SK-N-SH (cell line): Measurements from ENCODE around the gene OSBPL10. TPM values are rescaled to one million over a fixed set of nuclear protein-coding genes. Genes with fewer than 3 reads are reported as not detected.

Experiments used
- CTCF ChIA-PET: fragments of 300-600, 350-600 bp; formaldehyde crosslinking; extraction: SDS; loops from one replicate; lab custom pipeline; 2021; lab: Yijun Ruan, JAX
- POLR2A ChIA-PET: fragments of 350-600 bp; sonication (Branson Sonifier 250); formaldehyde crosslinking; extraction: SDS; loops from one replicate; lab custom pipeline; 2020; ENCODE audit warnings: antibody characterized with exemption, inconsistent platforms; lab: Yijun Ruan, JAX
- DNase-seq: peaks from one replicate; pipeline ENCODE4 v3.0.0; 2012
- H2AFZ ChIP-seq: fragments of 200-600 bp; sonication (generic); 2 replicates; pipeline ENCODE4 v1.8.1; 2016; ENCODE audit warnings: antibody characterized with exemption, mild to moderate bottlenecking, low read depth
- H3F3A ChIP-seq: fragments of 200-600 bp; sonication (generic); replicated peaks from 2 replicates; pipeline ENCODE3; 2016; ENCODE audit warnings: antibody characterized with exemption, mild to moderate bottlenecking; ENCODE audit not compliant: insufficient read depth
- H3K27ac ChIP-seq, 2 experiments: fragments of 200-500 bp in 1 of 2; fragments of 200-600 bp in 1 of 2; sonication (Bioruptor generic) in 1 of 2; sonication (generic), shearing (Covaris generic) in 1 of 2; 2 replicates each; pipeline versions ENCODE4 v1.5.1 to v1.6.1; 2014 to 2016; ENCODE audit warnings: low read depth in 2 of 2, inconsistent platforms in 1 of 2, low read length in 1 of 2, mild to moderate bottlenecking in 1 of 2, mixed read lengths in 1 of 2
- H3K27me3 ChIP-seq: fragments of 200-600 bp; sonication (generic), shearing (Covaris generic); 2 replicates; pipeline ENCODE4 v1.6.1; 2016; ENCODE audit warnings: mixed run types; ENCODE audit not compliant: insufficient read depth
- H3K36me3 ChIP-seq, 2 experiments: fragments of 200-500 bp in 1 of 2; fragments of 200-600 bp in 1 of 2; sonication (Bioruptor generic) in 1 of 2; sonication (generic) in 1 of 2; replicated peaks in 1 of 2; 2 replicates each; pipeline versions ENCODE3 to v1.5.1; 2014 to 2016; ENCODE audit warnings: low read length in 1 of 2, mild to moderate bottlenecking in 1 of 2; ENCODE audit not compliant: insufficient read depth in 2 of 2, control insufficient read depth in 1 of 2
- H3K4me1 ChIP-seq, 2 experiments: fragments of 200-500 bp in 1 of 2; fragments of 200-600 bp in 1 of 2; sonication (Bioruptor generic) in 1 of 2; sonication (generic), shearing (Covaris generic) in 1 of 2; 2 replicates each; pipeline versions ENCODE4 v1.5.1 to v1.6.1; 2014 to 2016; ENCODE audit warnings: low read depth in 1 of 2, low read length in 1 of 2, mixed run types in 1 of 2; ENCODE audit not compliant: insufficient read depth in 2 of 2, control insufficient read depth in 1 of 2
- H3K4me2 ChIP-seq: fragments of 200-600 bp; sonication (generic), shearing (Covaris generic); 2 replicates; pipeline ENCODE4 v1.6.1; 2017; ENCODE audit warnings: mixed run types
- H3K4me3 ChIP-seq, 2 experiments: fragments of 200-500 bp in 1 of 2; fragments of 200-600 bp in 1 of 2; sonication (Bioruptor generic) in 1 of 2; sonication (generic), shearing (Covaris generic) in 1 of 2; 2 replicates each; pipeline versions ENCODE4 v1.5.1 to v1.8.1; 2014 to 2016; ENCODE audit warnings: low read depth in 2 of 2, inconsistent platforms in 1 of 2, low read length in 1 of 2, mild to moderate bottlenecking in 1 of 2, mixed read lengths in 1 of 2, moderate library complexity in 1 of 2
- H3K79me2 ChIP-seq: fragments of 200-600 bp; sonication (generic); 2 replicates; pipeline ENCODE4 v1.8.1; 2017; ENCODE audit warnings: mild to moderate bottlenecking; ENCODE audit not compliant: insufficient read depth
- H3K9ac ChIP-seq: fragments of 200-600 bp; sonication (generic); 2 replicates; pipeline ENCODE4 v1.6.1; 2017; ENCODE audit warnings: mixed run types
- H3K9me2 ChIP-seq: fragments of 200-600 bp; sonication (generic); 2 replicates; pipeline ENCODE4 v1.6.1; 2017; ENCODE audit warnings: mixed run types
- H3K9me3 ChIP-seq: fragments of 200-600 bp; sonication (generic); 2 replicates; pipeline ENCODE4 v1.6.1; 2017; ENCODE audit warnings: mixed run types, mild to moderate bottlenecking, moderate library complexity
- H4K20me1 ChIP-seq: fragments of 200-600 bp; sonication (generic); 2 replicates; pipeline ENCODE4 v1.6.1; 2017; ENCODE audit warnings: mild to moderate bottlenecking, mixed run types; ENCODE audit not compliant: insufficient read depth
- CTCF ChIP-seq: fragments of 200-600 bp; sonication (generic); IDR thresholded peaks from 2 replicates; pipeline ENCODE4 v1.6.1; 2017; ENCODE audit warnings: antibody characterized with exemption, mild to moderate bottlenecking, moderate library complexity
- EZH2phosphoT487 ChIP-seq: fragments of 200-600 bp; sonication (generic); IDR thresholded peaks from 2 replicates; pipeline ENCODE4 v1.6.1; 2017; ENCODE audit warnings: low read depth, mixed run types, mild to moderate bottlenecking, antibody characterized with exemption, moderate library complexity, borderline replicate concordance
- FOXJ3 ChIP-seq: sonication (generic); formaldehyde crosslinking; IDR thresholded peaks from 2 replicates; pipeline ENCODE4 v1.5.1; 2020; ENCODE audit warnings: mild to moderate bottlenecking, missing genetic modification reagents
- FOXM1 ChIP-seq: IDR thresholded peaks from 2 replicates; pipeline ENCODE4 v1.4.0; 2012; ENCODE audit warnings: low read depth, mild to moderate bottlenecking
- GATA2 ChIP-seq: sonication (generic); formaldehyde crosslinking; IDR thresholded peaks from 2 replicates; pipeline ENCODE4 v1.5.0; 2020; ENCODE audit warnings: mild to moderate bottlenecking, missing genetic modification reagents
- JUND ChIP-seq: IDR thresholded peaks from 2 replicates; pipeline ENCODE4 v1.4.0; 2012
- MAX ChIP-seq: IDR thresholded peaks from 2 replicates; pipeline ENCODE4 v1.4.0; 2012; ENCODE audit warnings: low read depth
- MXI1 ChIP-seq: IDR thresholded peaks from 2 replicates; pipeline ENCODE4 v1.6.1; 2012; ENCODE audit warnings: mild to moderate bottlenecking, low read depth, low read length, improper control_type of control experiment
- NFIC ChIP-seq: IDR thresholded peaks from 2 replicates; pipeline ENCODE4 v1.4.0; 2012; ENCODE audit warnings: borderline replicate concordance
- PBX3 ChIP-seq: IDR thresholded peaks from 2 replicates; pipeline ENCODE4; 2012
- POLR2AphosphoS5 ChIP-seq: IDR thresholded peaks from 2 replicates; pipeline ENCODE4 v1.6.1; 2012; ENCODE audit warnings: low read depth, low read length
- RAD21 ChIP-seq: IDR thresholded peaks from 2 replicates; pipeline ENCODE4 v1.6.1; 2012; ENCODE audit warnings: mild to moderate bottlenecking, low read length
- REST ChIP-seq: IDR thresholded peaks from 2 replicates; pipeline ENCODE4 v1.6.1; 2012; ENCODE audit warnings: mild to moderate bottlenecking, low read depth, low read length, moderate library complexity
- RFX5 ChIP-seq: IDR thresholded peaks from 2 replicates; pipeline ENCODE4 v1.6.1; 2012; ENCODE audit warnings: mild to moderate bottlenecking, improper control_type of control experiment, low read length
- RXRA ChIP-seq: IDR thresholded peaks from 2 replicates; pipeline ENCODE4 v1.4.0; 2012; ENCODE audit warnings: low read depth, mild to moderate bottlenecking, borderline replicate concordance
- SMC3 ChIP-seq: IDR thresholded peaks from 2 replicates; pipeline ENCODE4 v1.6.1; 2012; ENCODE audit warnings: low read depth, low read length, improper control_type of control experiment
- TCF12 ChIP-seq: IDR thresholded peaks from 2 replicates; pipeline ENCODE4 v1.4.0; 2012
- TEAD4 ChIP-seq: IDR thresholded peaks from 2 replicates; pipeline ENCODE4 v1.4.0; 2012; ENCODE audit warnings: mild to moderate bottlenecking, borderline replicate concordance; ENCODE audit not compliant: insufficient read depth
- WGBS: methylation state at CpG from one replicate; pipeline ENCODE4 v1.1.6; 2017; ENCODE audit warnings: low lambda C conversion rate; 5-methylcytosine and 5-hydroxymethylcytosine counted together
- polyA plus RNA-seq, 3 experiments: library from polyadenylated mRNA; depleted of rRNA; stranded (reverse); fragments of >200 nt; gene quantifications; 2 replicates each; pipeline ENCODE4 v1.2.3, GENCODE V29; 2012

The OSBPL10 gene
- polyA plus RNA-seq, 1 of the 3 experiments (the other 2 are of a cell fraction) = 0.12 TPM

GRCh38 chr3:31943041-31943440, 38.0 kb downstream of the OSBPL10 start:
- no peak overlapping the region for H3K9ac ChIP-seq
- H2AFZ ChIP-seq = no peak overlapping the region
- TF ChIP-seq MXI1 = no peak
- no peak for TF ChIP-seq FOXM1
- no peak for TF ChIP-seq RXRA
- TF ChIP-seq SMC3 = no peak
- TF ChIP-seq TEAD4 = no peak
- TF ChIP-seq EZH2phosphoT487 = no peak
- TF ChIP-seq POLR2AphosphoS5 = no peak
- no peak for TF ChIP-seq JUND
- TF ChIP-seq NFIC = no peak
- TF ChIP-seq RAD21 = no peak
- no peak for TF ChIP-seq PBX3
- no peak for TF ChIP-seq TCF12
- TF ChIP-seq FOXJ3 = no peak
- TF ChIP-seq MAX = no peak
- TF ChIP-seq GATA2 = no peak
- H3K27me3 ChIP-seq = no peaks in the 10 kb centered on the region
- H3K79me2 ChIP-seq = no peaks in the 10 kb centered on the region
- no peak overlapping the region for H3K27ac ChIP-seq
- H4K20me1 ChIP-seq = no peaks in the 10 kb centered on the region
- H3F3A ChIP-seq = no peaks in the 10 kb centered on the region
- H3K4me1 ChIP-seq = no peaks in the 10 kb centered on the region
- CTCF ChIA-PET = no interaction called here
- no peaks in the 10 kb centered on the region for H3K36me3 ChIP-seq
- DNase-seq = no peak
- no peak overlapping the region for H3K4me2 ChIP-seq
- POLR2A ChIA-PET = no interaction called here
- no peak overlapping the region for H3K4me3 ChIP-seq
- no peaks in the 10 kb centered on the region for H3K9me2 ChIP-seq
- no peaks in the 10 kb centered on the region for H3K9me3 ChIP-seq

- 85% methylated on average over 2 of the region's 2 CpGs for WGBS
- POLR2A ChIA-PET = no interaction called here
- Histone ChIP-seq H3K27me3 (no peaks in the 10 kb centered on the region), H3F3A (no peaks in the 10 kb centered on the region)
- TF ChIP-seq REST (no peak), CTCF (no peak), TCF12 (no peak), RFX5 (no peak)
- TF ChIP-seq, all 33 proteins: peak for 0
- CTCF ChIA-PET = no interaction called here
- no peaks in the 10 kb centered on the region for H4K20me1 ChIP-seq
- H3K9ac ChIP-seq = no peak overlapping the region
- no peaks in the 10 kb centered on the region for H3K4me1 ChIP-seq
- no peak overlapping the region for H2AFZ ChIP-seq
- no peaks in the 10 kb centered on the region for H3K36me3 ChIP-seq
- no peaks in the 10 kb centered on the region for H3K79me2 ChIP-seq
- H3K9me3 ChIP-seq = no peaks in the 10 kb centered on the region
- no peak overlapping the region for H3K27ac ChIP-seq
- no peak overlapping the region for H3K4me3 ChIP-seq
- no peak for DNase-seq
- H3K4me2 ChIP-seq = no peak overlapping the region
- H3K9me2 ChIP-seq = no peaks in the 10 kb centered on the region
These were observed 38.6 kb downstream of the OSBPL10 start for GRCh38 chr3:31942446-31942845.
